Hematopoietic multipotent progenitor cell treated with erythropoietin and hydrocortisone succinate and interleukin-3 and kit ligand, for 4 days (in vitro differentiated cells): ENCODE results near the gene NGDN.

Experiments used
- DNase-seq: peaks from one replicate; pipeline ENCODE4 v3.0.0-alpha.2; 2015

Gene NGDN

GRCh38 chr14:23523229-23524016, 53.9 kb downstream of the NGDN start:
- DNase-seq = no peak

DNA sequence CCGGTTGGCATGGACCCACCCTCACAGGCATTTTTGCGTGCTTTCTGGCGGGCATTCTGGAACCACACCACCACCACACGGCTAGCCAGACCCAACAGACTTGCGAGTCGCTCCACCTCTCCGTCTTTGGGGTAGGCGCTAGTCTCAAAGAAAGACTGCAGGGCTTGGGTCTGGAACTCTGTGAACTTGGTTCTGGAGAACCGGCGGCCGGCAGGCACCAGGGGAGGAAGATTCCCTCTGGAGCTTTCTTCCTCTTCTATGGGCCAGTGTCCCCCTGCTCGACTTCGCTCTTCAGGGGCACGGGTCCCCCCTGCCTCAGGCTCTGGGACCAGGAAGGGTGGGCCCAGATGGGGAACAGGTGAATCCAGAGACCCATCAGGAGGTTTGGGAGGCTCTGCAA, 55.5 kb downstream of the NGDN start:
- no peak for DNase-seq

DNA sequence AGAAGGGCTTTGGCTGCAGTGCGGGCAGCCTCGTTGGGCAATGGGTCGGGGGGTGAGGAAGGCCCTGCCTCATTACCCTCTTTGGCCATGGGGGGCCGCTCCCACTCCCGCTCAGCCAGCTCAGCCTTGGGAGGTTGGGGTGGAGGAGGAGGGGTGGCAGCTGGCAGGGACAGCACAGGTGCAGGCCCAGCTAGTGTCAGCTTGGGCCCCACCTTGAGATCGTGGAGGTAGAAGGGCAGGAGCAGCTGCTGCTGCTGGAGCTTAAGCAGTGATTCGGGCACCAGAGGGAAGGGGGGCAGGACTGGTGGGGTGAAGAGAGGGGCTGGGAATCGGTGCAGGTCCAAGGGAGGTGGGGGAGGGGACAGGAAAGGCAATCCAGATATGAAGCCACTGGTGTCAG, 56.1 kb downstream of the NGDN start:
- DNase-seq = no peak
